Activated naive CD8-positive, alpha-beta T cell treated with anti-CD3 and anti-CD28 coated beads, Interleukin-2, amount 10 ng/mL, durations not matched to agents 7 days and 5 days (primary cell): Measurements from ENCODE around the gene SGSM1. TPM values are rescaled to one million over a fixed set of nuclear protein-coding genes. Genes with fewer than 3 reads are reported as not detected.
"Not testable (repeated sequence)": the region's sequence is repeated elsewhere in the genome, so short reads cannot be mapped to it uniquely, and the experiment has no call there.

ENCODE experiments used
- ATAC-seq: fragments of 150-1000 bp; cut with Tn5 transposase; one replicate; pipeline ENCODE4 v1.10.0; 2021; ENCODE audit warnings: low read depth, moderate library complexity
- POLR2A ChIA-PET: fragments of 350-600 bp; sonication (Branson Sonifier 250); formaldehyde crosslinking; loops from one replicate; lab custom pipeline; 2021; ENCODE audit warnings: antibody characterized with exemption; lab: Charles Lee
- DNase-seq: peaks from one replicate; pipeline ENCODE4 v3.0.0; 2021
- H3K27ac Mint-ChIP-seq: one replicate; pipeline ENCODE4 v1.8.0; 2022; ENCODE audit warnings: mild to moderate bottlenecking, mixed read lengths
- H3K27me3 Mint-ChIP-seq: one replicate; pipeline ENCODE4 v1.8.0; 2022; ENCODE audit warnings: mild to moderate bottlenecking, moderate library complexity, mixed read lengths
- H3K36me3 Mint-ChIP-seq: one replicate; pipeline ENCODE4 v1.8.0; 2021; ENCODE audit warnings: mild to moderate bottlenecking, mixed read lengths
- H3K4me1 Mint-ChIP-seq: one replicate; pipeline ENCODE4 v1.8.0; 2021; ENCODE audit warnings: mixed read lengths
- H3K4me3 Mint-ChIP-seq: one replicate; pipeline ENCODE4 v1.8.0; 2022; ENCODE audit warnings: mild to moderate bottlenecking, moderate library complexity, mixed read lengths
- H3K9me3 Mint-ChIP-seq: one replicate; pipeline ENCODE4 v1.8.0; 2021; ENCODE audit warnings: mixed read lengths
- total RNA-seq, 2 experiments: library from RNA; stranded (reverse); gene quantifications; one replicate each; pipeline ENCODE4 v1.2.3, GENCODE V29; 2021

SGSM1 gene
- total RNA-seq, 2 experiments from 2014 or later: 0.34 to 1.1 TPM

DNA sequence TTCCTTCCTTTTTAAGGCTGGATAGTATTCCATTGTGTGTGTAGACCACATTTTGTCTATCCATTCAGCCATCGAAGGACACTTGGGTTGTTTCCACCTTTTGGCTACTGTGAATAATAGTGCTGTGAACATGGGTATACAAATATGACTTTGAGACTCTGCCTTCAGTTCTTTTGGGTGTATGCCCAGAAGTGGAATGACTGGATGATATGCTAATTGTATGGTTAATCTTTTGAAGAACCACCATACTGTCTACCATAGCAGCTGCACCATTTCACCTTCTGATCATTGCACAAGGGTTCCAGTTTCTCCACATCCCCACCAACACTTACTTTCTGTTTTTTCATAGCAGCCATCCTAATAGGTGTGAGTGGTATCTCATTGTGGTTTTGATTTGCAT lies 30.3 kb downstream of the SGSM1 start:
- no peak overlapping the region for H3K27ac Mint-ChIP-seq
- peaks cover 1% of the 10 kb centered on the region for H3K4me1 Mint-ChIP-seq
- H3K27me3 Mint-ChIP-seq: peaks cover 8% of the 10 kb centered on the region
- H3K36me3 Mint-ChIP-seq: no peaks in the 10 kb centered on the region
- H3K4me3 Mint-ChIP-seq: no peak overlapping the region
- DNase-seq (no peak), ATAC-seq (no peak)
- no peaks in the 10 kb centered on the region for H3K9me3 Mint-ChIP-seq
- POLR2A ChIA-PET: no interaction called here

DNA sequence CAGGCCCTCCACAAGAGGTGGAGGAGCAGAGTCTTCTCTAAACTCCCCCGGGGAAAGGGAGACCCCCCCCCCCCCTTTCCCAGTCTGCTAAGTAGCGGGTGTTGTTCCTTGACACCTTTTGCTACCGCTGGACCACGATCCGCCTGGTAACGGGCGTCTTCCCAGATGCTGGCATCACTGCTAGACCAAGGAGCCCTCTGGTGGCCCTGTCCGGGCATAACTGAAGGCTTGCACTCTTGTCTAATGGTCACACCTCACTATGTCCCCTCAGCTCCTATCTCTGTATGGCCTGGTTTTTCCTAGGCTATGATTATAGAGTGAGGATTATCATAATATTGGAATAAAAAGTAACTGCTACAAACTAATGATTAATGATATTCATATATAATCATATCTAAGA lies 31.5 kb downstream of the SGSM1 start:
- POLR2A ChIA-PET: interaction anchor here (0.6 kb wide), 1 partner anchor 462 kb away, joined by 3 read pairs; no protein-coding TSS in a partner anchor
- not testable (repeated sequence) for H3K4me1 Mint-ChIP-seq, DNase-seq, ATAC-seq, H3K27me3 Mint-ChIP-seq, H3K9me3 Mint-ChIP-seq, H3K27ac Mint-ChIP-seq, H3K4me3 Mint-ChIP-seq, H3K36me3 Mint-ChIP-seq

DNA sequence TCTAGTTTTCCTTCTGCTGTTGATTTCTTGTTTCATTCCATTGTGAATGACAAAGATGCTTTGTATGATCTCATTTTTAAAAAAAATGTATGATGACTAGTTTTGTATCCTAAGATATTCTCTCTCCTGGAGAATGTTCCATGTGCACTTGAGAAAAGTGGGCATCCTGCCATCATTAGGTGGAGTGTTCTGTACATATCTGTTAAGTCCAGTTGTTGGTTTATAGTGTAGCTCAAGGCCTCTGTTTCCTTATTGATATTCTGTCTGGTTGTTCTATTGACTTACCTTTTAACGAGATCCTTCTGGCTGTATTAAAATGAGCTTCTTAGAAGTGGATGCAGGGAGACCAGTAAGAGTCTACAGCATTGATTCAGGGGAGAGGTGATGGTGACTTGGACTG lies 35.2 kb downstream of the SGSM1 start:
- H3K27me3 Mint-ChIP-seq: peaks cover 8% of the 10 kb centered on the region
- no peaks in the 10 kb centered on the region for H3K36me3 Mint-ChIP-seq
- POLR2A ChIA-PET: no interaction called here
- no peak overlapping the region for H3K4me3 Mint-ChIP-seq
- no peak overlapping the region for H3K27ac Mint-ChIP-seq
- ATAC-seq: no peak
- H3K9me3 Mint-ChIP-seq: no peaks in the 10 kb centered on the region
- no peak for DNase-seq
- H3K4me1 Mint-ChIP-seq: peaks cover 8% of the 10 kb centered on the region

DNA sequence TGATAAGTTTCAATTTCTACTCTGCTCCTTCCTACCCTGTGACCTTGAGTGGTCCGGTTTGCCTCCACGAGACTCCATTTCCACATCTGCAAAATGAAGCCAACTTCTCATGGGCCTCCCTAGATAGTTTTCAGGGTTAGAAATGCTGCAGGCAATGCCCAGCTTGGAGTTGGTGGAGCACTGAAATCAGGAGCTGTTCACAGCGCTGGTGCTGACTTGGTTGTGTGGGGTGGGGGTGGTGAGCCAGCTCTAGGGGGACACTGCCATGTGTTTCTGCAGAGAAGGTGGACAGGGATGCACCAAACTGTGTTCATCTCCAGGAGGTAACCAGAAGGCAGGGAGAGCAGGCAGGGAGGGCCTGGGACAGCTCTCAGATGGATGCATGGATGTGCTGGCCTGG lies 37.0 kb downstream of the SGSM1 start:
- H3K4me3 Mint-ChIP-seq: no peak overlapping the region
- POLR2A ChIA-PET: no interaction called here
- peaks cover 8% of the 10 kb centered on the region for H3K27me3 Mint-ChIP-seq
- H3K36me3 Mint-ChIP-seq: no peaks in the 10 kb centered on the region
- peaks cover 8% of the 10 kb centered on the region for H3K4me1 Mint-ChIP-seq
- H3K27ac Mint-ChIP-seq: no peak overlapping the region
- DNase-seq: no peak
- no peak for ATAC-seq
- H3K9me3 Mint-ChIP-seq: no peaks in the 10 kb centered on the region

DNA sequence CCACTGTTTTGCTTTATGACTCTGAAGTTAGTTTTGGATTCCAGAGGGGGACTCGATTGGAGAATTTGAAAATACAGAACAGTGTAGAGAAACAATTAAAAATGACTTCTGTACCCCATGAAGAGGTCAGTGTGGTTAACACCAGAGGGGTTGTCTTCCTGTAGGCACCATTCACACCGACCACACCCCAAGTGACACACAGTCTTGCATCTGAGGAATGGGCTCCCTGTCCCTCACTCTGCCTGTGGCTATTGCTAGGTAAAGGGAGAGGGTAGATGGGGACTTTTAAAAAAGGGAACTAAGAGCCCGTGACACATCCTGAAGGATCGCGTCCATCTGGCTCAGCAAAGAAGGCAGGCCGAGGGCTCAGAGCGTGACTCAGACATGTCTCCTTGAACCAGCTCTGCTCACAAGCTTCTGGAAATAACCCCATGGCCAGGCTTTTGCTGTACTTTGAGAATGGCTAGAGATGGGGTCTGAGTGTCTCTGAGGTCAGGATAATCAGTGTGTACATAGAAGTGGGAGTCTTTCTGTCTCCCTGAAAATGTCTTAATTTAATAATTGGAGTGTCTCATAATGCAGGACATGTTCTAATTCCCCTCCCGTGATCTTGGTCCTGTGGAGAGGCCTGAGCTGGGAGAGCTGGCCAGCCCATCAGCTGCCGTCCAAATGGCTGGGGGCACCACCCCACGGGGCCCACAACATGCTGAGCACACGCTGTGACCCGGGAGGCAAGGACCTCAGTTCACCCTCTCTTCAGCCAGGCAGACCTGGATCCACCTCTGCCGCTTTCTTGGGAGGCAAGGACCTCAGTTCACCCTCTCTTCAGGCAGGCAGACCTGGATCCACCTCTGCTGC lies 39.3 kb downstream of the SGSM1 start:
- H3K4me1 Mint-ChIP-seq: peaks cover 7% of the 10 kb centered on the region
- POLR2A ChIA-PET: no interaction called here
- no peak overlapping the region for H3K27ac Mint-ChIP-seq
- ATAC-seq (no peak), DNase-seq (no peak)
- H3K9me3 Mint-ChIP-seq: no peaks in the 10 kb centered on the region
- H3K27me3 Mint-ChIP-seq: peaks cover 5% of the 10 kb centered on the region
- no peak overlapping the region for H3K4me3 Mint-ChIP-seq
- no peaks in the 10 kb centered on the region for H3K36me3 Mint-ChIP-seq

DNA sequence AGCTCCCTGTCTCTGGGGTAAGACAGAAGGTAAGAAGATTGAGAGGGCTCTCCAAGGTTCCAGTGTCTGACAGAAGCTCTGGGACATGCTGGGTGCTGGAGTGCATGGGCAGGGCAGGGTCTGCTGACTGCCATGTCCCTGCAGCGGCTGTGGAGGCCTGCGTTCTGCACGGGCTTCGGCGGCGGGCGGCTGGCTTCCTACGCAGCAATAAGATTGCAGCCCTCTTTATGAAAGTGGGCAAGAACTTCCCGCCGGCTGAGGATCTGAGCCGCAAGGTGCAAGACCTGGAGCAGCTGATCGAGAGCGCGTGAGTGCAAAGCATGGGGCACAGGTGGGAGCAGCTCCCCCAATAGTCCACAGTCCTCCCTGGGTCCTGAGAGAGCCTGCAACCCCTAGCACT lies 41.5 kb downstream of the SGSM1 start:
- ATAC-seq (no peak), DNase-seq (no peak)
- H3K27ac Mint-ChIP-seq: no peak overlapping the region
- H3K4me3 Mint-ChIP-seq: no peak overlapping the region
- H3K36me3 Mint-ChIP-seq: no peaks in the 10 kb centered on the region
- peaks cover 5% of the 10 kb centered on the region for H3K27me3 Mint-ChIP-seq
- no peaks in the 10 kb centered on the region for H3K9me3 Mint-ChIP-seq
- POLR2A ChIA-PET: no interaction called here
- peaks cover 7% of the 10 kb centered on the region for H3K4me1 Mint-ChIP-seq

DNA sequence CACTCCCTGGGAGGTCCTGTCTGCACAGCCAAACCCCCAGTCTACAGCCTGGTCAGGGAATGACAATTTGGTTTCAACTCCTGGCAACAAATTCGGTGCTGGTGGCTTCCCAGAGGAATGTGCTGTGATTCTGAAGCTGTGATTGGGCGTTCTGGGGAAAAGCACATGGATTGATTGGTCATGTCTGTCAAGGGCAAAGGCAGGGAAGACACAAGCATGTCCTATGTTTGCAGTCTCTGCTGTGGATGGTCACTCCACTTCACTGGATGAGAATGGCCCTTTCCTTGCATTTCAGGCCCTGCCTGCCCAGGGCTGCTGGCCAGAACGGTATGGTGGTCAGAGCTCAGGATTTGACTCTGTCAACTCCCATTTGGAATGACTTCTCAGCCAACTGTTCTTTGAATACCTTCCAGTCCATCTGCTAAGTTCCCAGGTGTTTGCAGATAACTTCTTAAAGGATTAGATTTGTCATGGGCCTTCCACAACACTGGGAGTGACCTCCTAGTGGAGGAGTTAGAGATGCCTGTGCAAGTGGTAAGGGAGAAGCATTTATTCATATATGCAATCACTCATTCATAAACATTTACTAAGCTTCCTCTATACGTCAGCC lies 42.7 kb downstream of the SGSM1 start:
- DNase-seq: no peak
- Mint-ChIP-seq H3K4me3 (no peak overlapping the region), H3K9me3 (no peaks in the 10 kb centered on the region), H3K27me3 (peaks cover 5% of the 10 kb centered on the region), H3K36me3 (no peaks in the 10 kb centered on the region), H3K4me1 (peaks cover 7% of the 10 kb centered on the region), H3K27ac (no peak overlapping the region)
- POLR2A ChIA-PET: no interaction called here
- no peak for ATAC-seq

DNA sequence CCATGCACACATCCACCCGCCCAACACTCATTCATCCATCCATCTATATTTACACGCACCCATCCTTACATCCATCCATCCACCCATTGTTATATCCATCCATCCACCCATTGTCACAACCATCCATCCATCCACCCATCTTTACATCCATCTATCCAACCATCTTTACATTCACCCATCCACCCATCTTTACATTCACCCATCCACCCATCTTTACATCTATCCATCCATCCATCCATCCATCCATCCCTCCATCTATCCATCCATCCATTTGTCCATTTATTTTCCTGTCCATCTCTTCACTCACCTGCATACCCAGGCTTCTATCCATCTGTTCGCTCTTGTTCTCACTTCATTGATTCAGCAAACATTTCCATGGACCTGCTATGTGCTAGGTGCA lies 49.8 kb downstream of the SGSM1 start:
- H3K4me1 Mint-ChIP-seq: no peaks in the 10 kb centered on the region
- H3K27ac Mint-ChIP-seq: no peak overlapping the region
- no peak for DNase-seq
- H3K9me3 Mint-ChIP-seq: no peaks in the 10 kb centered on the region
- H3K4me3 Mint-ChIP-seq: no peak overlapping the region
- no peak for ATAC-seq
- H3K36me3 Mint-ChIP-seq: no peaks in the 10 kb centered on the region
- H3K27me3 Mint-ChIP-seq: no peaks in the 10 kb centered on the region
- POLR2A ChIA-PET: no interaction called here

DNA sequence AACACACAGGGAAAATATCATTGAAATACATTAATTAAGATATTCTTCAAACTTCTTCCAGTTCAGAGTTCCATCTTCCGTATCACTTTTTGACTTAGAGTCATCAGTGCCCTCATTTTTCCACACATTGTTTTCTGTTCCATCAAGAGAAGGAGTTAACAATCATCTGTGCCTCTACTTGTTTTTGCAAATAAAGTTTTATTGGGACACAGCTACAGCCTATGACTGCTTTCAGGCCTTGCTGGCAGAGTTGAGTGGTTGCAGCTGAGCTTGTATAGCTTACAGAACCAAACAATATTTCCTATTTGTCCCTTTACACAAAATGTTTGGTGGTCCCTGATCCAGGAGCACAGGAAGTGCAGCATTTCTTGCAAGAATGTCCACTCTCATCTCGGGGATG lies 51.6 kb downstream of the SGSM1 start:
- H3K36me3 Mint-ChIP-seq: no peaks in the 10 kb centered on the region
- POLR2A ChIA-PET: no interaction called here

DNA sequence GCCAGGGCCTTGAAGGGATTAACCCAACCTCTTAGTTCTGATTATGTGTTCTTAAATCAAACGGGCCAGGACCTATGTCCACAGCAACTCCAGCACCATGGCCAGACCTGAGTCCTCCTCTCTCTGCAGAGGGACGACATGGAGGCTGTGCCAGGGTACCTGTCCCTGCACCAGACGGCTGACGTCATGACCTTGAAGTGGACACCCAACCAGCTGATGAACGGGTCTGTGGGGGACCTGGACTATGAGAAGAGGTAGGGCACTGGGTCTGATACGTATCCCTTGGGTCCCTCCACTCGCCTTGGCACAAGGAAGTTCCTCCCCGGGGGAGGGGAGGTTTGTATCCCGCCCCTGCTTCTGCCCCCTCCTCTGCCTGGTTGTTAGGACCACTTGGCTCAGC lies 53.6 kb downstream of the SGSM1 start:
- Mint-ChIP-seq H3K4me1 (no peaks in the 10 kb centered on the region), H3K4me3 (no peak overlapping the region), H3K9me3 (no peaks in the 10 kb centered on the region), H3K36me3 (no peaks in the 10 kb centered on the region), H3K27ac (no peak overlapping the region), H3K27me3 (peaks cover 2% of the 10 kb centered on the region)
- POLR2A ChIA-PET: no interaction called here
- ATAC-seq (no peak), DNase-seq (no peak)

More for the DNA sequence above, 51.6 kb downstream of the SGSM1 start:
- Mint-ChIP-seq H3K4me3 (no peak overlapping the region), H3K27ac (no peak overlapping the region), H3K4me1 (no peaks in the 10 kb centered on the region), H3K9me3 (no peaks in the 10 kb centered on the region), H3K27me3 (peaks cover 2% of the 10 kb centered on the region)
- ATAC-seq: no peak
- DNase-seq: no peak

DNA sequence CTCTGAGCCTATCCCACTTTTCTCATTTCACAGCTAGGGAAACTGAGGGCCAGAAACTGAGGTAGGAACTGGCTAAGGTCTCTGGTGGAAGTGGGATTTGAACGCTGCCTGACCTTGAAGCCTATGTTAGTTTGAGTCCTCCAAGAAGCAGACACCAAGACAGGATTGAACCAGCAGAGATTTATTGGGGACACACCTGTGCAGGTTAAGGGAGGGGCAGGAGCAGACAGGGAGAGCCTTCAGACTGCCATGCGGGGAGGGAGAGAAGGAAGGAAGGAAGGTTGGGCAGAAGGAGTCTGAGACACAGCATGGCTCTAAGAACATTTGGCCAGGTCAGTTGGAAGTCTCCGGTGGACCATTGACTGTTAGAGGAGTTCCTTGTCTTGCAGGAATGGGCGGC lies 59.5 kb downstream of the SGSM1 start:
- Mint-ChIP-seq H3K27me3 (peaks cover 5% of the 10 kb centered on the region), H3K27ac (no peak overlapping the region), H3K36me3 (no peaks in the 10 kb centered on the region), H3K4me1 (no peaks in the 10 kb centered on the region), H3K9me3 (no peaks in the 10 kb centered on the region), H3K4me3 (no peak overlapping the region)
- POLR2A ChIA-PET: no interaction called here
- ATAC-seq (no peak), DNase-seq (no peak)

DNA sequence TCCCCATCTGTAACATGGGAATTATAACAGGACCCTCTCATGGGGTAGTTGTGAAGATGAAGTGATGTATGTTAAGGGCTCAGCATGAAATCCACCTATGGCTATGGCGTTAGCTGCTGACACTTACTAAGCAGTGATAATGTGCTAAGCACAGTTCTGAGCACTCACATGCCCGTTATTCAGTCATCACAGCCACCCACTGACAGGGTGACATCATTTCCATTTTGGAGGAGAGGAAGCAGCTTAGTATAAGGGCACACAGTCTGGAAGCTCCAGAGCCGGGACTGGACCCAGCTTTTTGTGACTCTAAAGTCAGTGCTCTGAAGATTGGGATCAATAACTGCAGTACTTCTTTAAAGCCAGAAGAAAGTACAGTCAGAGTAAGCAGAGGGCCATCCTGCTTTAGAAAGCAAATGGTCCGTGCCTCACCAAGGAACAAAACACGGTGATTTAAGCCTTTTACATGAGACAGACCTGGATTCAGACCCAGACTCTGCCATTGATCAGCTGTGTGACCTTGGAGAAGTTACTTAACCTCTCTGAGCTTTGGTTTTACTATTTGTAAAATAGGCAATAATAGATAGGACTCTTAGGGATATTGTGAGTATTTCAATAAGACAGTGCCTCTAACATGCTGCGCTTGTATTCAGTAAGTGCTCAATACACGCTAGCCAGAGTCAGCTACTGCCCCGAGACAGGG lies 61.5 kb downstream of the SGSM1 start:
- ATAC-seq (no peak), DNase-seq (no peak)
- POLR2A ChIA-PET: no interaction called here
- Mint-ChIP-seq H3K9me3 (no peaks in the 10 kb centered on the region), H3K36me3 (no peaks in the 10 kb centered on the region), H3K27me3 (peaks cover 3% of the 10 kb centered on the region), H3K4me3 (no peak overlapping the region), H3K27ac (no peak overlapping the region), H3K4me1 (no peaks in the 10 kb centered on the region)

DNA sequence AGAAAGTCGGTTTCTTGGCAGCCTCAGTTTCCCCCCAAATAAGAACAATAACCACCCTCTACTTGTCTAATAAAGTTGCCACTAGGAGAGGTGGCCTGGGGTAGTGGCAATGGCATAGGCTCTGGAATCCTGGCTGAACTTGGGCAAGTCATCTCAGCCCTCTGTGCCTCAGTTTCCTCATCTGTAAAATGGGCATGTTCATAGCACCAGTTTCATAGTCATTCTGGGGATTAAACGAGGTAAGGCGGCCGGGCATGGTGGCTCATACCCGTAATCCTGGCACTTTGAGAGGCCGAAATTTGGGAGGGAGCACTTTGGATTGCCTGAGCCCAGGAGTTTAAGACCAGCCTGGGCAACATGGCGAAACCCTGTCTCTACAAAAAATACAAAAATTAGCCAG lies 63.0 kb downstream of the SGSM1 start:
- no peaks in the 10 kb centered on the region for H3K36me3 Mint-ChIP-seq
- POLR2A ChIA-PET: no interaction called here
- H3K27ac Mint-ChIP-seq: no peak overlapping the region
- peaks cover 3% of the 10 kb centered on the region for H3K27me3 Mint-ChIP-seq
- ATAC-seq (no peak), DNase-seq (no peak)
- no peaks in the 10 kb centered on the region for H3K4me1 Mint-ChIP-seq
- H3K4me3 Mint-ChIP-seq: no peak overlapping the region
- no peaks in the 10 kb centered on the region for H3K9me3 Mint-ChIP-seq
